Erythroblast (primary cell): ENCODE results near the gene TAF7.

Experiments used
- GATA1 ChIP-seq: IDR thresholded peaks from 2 replicates; pipeline ENCODE4 v1.6.1; 2011; ENCODE audit warnings: low read depth, mild to moderate bottlenecking, control low read depth, low read length, moderate library complexity
- POLR2A ChIP-seq: IDR thresholded peaks from 2 replicates; pipeline ENCODE4 v1.6.1; 2011; ENCODE audit warnings: mild to moderate bottlenecking, low read length

DNA sequence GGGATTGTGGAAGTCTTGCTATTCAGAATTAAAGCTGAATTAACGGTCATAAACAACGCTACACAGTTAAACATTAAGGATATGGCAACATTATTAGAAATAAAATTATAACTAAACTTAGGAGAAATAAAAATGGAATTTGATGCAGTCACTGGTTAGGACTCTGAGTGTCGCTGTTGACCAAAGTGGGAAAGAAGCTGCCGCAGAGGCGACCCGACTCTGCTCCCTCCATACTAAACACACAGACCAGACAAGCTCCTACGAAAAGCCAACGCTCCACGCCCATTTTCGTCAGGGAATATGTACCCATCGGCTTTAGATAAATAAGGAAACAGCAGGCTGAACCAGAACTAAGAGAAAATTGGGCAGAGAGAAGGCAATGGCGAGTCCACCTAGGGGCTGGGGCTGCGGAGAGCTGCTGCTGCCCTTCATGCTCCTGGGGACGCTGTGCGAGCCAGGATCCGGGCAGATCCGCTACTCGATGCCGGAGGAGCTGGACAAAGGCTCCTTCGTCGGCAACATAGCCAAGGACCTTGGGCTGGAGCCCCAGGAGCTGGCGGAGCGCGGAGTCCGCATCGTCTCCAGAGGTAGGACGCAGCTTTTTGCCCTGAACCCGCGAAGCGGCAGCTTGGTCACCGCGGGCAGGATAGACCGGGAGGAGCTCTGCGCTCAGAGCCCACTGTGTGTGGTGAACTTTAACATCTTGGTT is 43.5 kb upstream of the TAF7 start, which contains the start of gene PCDHGA5:
- TF ChIP-seq POLR2A (no peak), GATA1 (no peak)
